GM23338 (cell line): ENCODE results near the gene IGFLR1. TPM values are rescaled to one million over a fixed set of nuclear protein-coding genes. Genes with fewer than 3 reads are reported as not detected.

Experiments used
- ATAC-seq: fragments of 200-7000 bp; cut with Tn5 transposase; 3 replicates; pipeline ENCODE4 v1.9.1; 2020
- DNase-seq: peaks from one replicate; pipeline ENCODE4 v3.0.0-alpha.2; 2015; ENCODE audit warnings: low spot score
- H2AFZ ChIP-seq: fragments of 200-600 bp; sonication (generic); 2 replicates; pipeline ENCODE4 v1.8.0; 2016; ENCODE audit warnings: antibody characterized with exemption, mild to moderate bottlenecking, moderate library complexity
- H3F3A ChIP-seq: fragments of 200-600 bp; sonication (generic); replicated peaks from 2 replicates; pipeline ENCODE4 v1.8.0; 2017; ENCODE audit warnings: antibody characterized with exemption, mixed run types, low read depth
- H3K27ac ChIP-seq: fragments of 200-600 bp; sonication (generic); 2 replicates; pipeline ENCODE4 v1.6.1; 2016; ENCODE audit warnings: low read depth
- H3K27me3 ChIP-seq: fragments of 200-600 bp; sonication (generic); 2 replicates; pipeline ENCODE4 v1.8.0; 2016; ENCODE audit warnings: mild to moderate bottlenecking, mixed run types, moderate library complexity; ENCODE audit not compliant: insufficient read depth
- H3K36me3 ChIP-seq: fragments of 200-600 bp; sonication (generic); 2 replicates; pipeline ENCODE4 v1.8.0; 2016; ENCODE audit warnings: mild to moderate bottlenecking; ENCODE audit not compliant: insufficient read depth
- H3K4me1 ChIP-seq: fragments of 200-600 bp; sonication (generic); 2 replicates; pipeline ENCODE4 v1.8.0; 2016; ENCODE audit warnings: mild to moderate bottlenecking, moderate library complexity; ENCODE audit not compliant: insufficient read depth
- H3K4me2 ChIP-seq: fragments of 200-600 bp; sonication (generic); 2 replicates; pipeline ENCODE4 v1.7.1; 2017; ENCODE audit warnings: mixed run types
- H3K4me3 ChIP-seq: fragments of 200-600 bp; sonication (generic); 2 replicates; pipeline ENCODE4 v1.6.1; 2016; ENCODE audit warnings: mixed run types
- H3K79me2 ChIP-seq: fragments of 200-600 bp; sonication (generic); replicated peaks from 2 replicates; pipeline ENCODE4 v1.8.0; 2017; ENCODE audit warnings: mild to moderate bottlenecking; ENCODE audit not compliant: insufficient read depth
- H3K9me2 ChIP-seq: fragments of 200-600 bp; sonication (generic); 2 replicates; pipeline ENCODE4 v1.8.0; 2017; ENCODE audit not compliant: insufficient read depth
- H4K20me1 ChIP-seq: fragments of 200-600 bp; sonication (generic); replicated peaks from 2 replicates; pipeline ENCODE4 v1.8.0; 2017; ENCODE audit warnings: mild to moderate bottlenecking; ENCODE audit not compliant: insufficient read depth
- H3K27ac Mint-ChIP-seq: 2 replicates; pipeline ENCODE4 v1.8.0; 2020; ENCODE audit warnings: inconsistent platforms, mild to moderate bottlenecking, moderate library complexity, mixed read lengths
- H3K27me3 Mint-ChIP-seq: 3 replicates; pipeline ENCODE4 v1.8.0; 2022; ENCODE audit warnings: low read depth, mild to moderate bottlenecking, moderate library complexity, mixed read lengths, inconsistent platforms; ENCODE audit not compliant: insufficient read depth, poor library complexity
- H3K36me3 Mint-ChIP-seq: 3 replicates; pipeline ENCODE4 v1.8.0; 2021; ENCODE audit warnings: low read depth, mild to moderate bottlenecking, inconsistent platforms, moderate library complexity, mixed read lengths
- H3K4me1 Mint-ChIP-seq: 3 replicates; pipeline ENCODE4 v1.8.0; 2020; ENCODE audit warnings: mild to moderate bottlenecking, inconsistent platforms, mixed read lengths
- H3K4me3 Mint-ChIP-seq: 3 replicates; pipeline ENCODE4 v1.8.0; 2021; ENCODE audit warnings: moderate library complexity, mild to moderate bottlenecking, inconsistent platforms, mixed read lengths
- H3K9me3 Mint-ChIP-seq: 3 replicates; pipeline ENCODE4 v1.8.0; 2020; ENCODE audit warnings: moderate library complexity, mild to moderate bottlenecking, inconsistent platforms, mixed read lengths
- CREB1 ChIP-seq: fragments of 250-450 bp; sonication (Bioruptor Pico); IDR thresholded peaks from 2 replicates; pipeline ENCODE4 v1.5.0; 2020; ENCODE audit warnings: low read depth, mild to moderate bottlenecking, moderate library complexity
- ETS1 ChIP-seq: IDR thresholded peaks from 2 replicates; pipeline ENCODE4 v1.6.1; 2016; ENCODE audit warnings: antibody characterized with exemption
- EZH2 ChIP-seq: fragments of 200-600 bp; sonication (generic); IDR thresholded peaks from one replicate; pipeline ENCODE4 v1.8.0; 2017; ENCODE audit warnings: antibody characterized with exemption, mild to moderate bottlenecking, low read depth; ENCODE audit not compliant: unreplicated experiment
- EZH2phosphoT487 ChIP-seq: fragments of 200-600 bp; sonication (generic); IDR thresholded peaks from one replicate; pipeline ENCODE4 v1.8.1; 2018; ENCODE audit warnings: antibody characterized with exemption; ENCODE audit not compliant: unreplicated experiment
- JUNB ChIP-seq: IDR thresholded peaks from one replicate; pipeline ENCODE4 v1.6.1; 2016; ENCODE audit warnings: antibody characterized with exemption; ENCODE audit not compliant: unreplicated experiment
- NANOG ChIP-seq: IDR thresholded peaks from 2 replicates; pipeline ENCODE4 v1.6.1; 2016; ENCODE audit warnings: antibody characterized with exemption, borderline replicate concordance
- POLR2AphosphoS5 ChIP-seq: IDR thresholded peaks from 2 replicates; pipeline ENCODE4 v1.6.1; 2016; ENCODE audit warnings: antibody characterized with exemption, low read depth
- REST ChIP-seq: IDR thresholded peaks from one replicate; pipeline ENCODE4 v1.6.1; 2018; ENCODE audit warnings: antibody characterized with exemption; ENCODE audit not compliant: unreplicated experiment
- STAT1 ChIP-seq: IDR thresholded peaks from one replicate; pipeline ENCODE4 v1.6.1; 2016; ENCODE audit warnings: antibody characterized with exemption; ENCODE audit not compliant: unreplicated experiment
- ZNF114 ChIP-seq: fragments of 250-450 bp; sonication (Bioruptor Pico); IDR thresholded peaks from 2 replicates; pipeline ENCODE4 v1.5.0; 2020; ENCODE audit warnings: mild to moderate bottlenecking, moderate library complexity
- ZNF331 ChIP-seq: fragments of 250-450 bp; sonication (Bioruptor Pico); IDR thresholded peaks from 2 replicates; pipeline ENCODE4 v1.5.0; 2020; ENCODE audit warnings: low read depth, mild to moderate bottlenecking, moderate library complexity
- ZNF462 ChIP-seq: fragments of 250-450 bp; sonication (Bioruptor Pico); IDR thresholded peaks from 2 replicates; pipeline ENCODE4 v1.5.0; 2020; ENCODE audit warnings: mild to moderate bottlenecking, moderate library complexity
- polyA plus RNA-seq: library from polyadenylated mRNA; unstranded; fragments of >200 nt; fragmentation: Nextera tagmentation; extraction: Ambion mirVana; gene quantifications from 2 replicates; pipeline ENCODE4 v1.2.1, GENCODE V29; 2016
- total RNA-seq: library from RNA; depleted of rRNA; stranded (reverse); fragments of >200 nt; shearing (Covaris generic); gene quantifications from 2 replicates; pipeline ENCODE4 v1.2.3, GENCODE V29; 2014
- TF ChIP-seq, protein P1 (sequence below), 2 experiments: fragments of 200-600 bp in 1 of 2; sonication (generic) in 1 of 2; conservative IDR thresholded peaks; 2 replicates each; pipeline versions ENCODE4 v1.5.1 to v1.6.1; 2016 to 2017; ENCODE audit warnings: antibody characterized with exemption in 2 of 2, low read depth in 2 of 2, mild to moderate bottlenecking in 2 of 2, moderate library complexity in 1 of 2

IGFLR1 gene
- total and polyA plus RNA-seq, 2 experiments from 2014 or later = 14.4 to 17.8 TPM

DNA sequence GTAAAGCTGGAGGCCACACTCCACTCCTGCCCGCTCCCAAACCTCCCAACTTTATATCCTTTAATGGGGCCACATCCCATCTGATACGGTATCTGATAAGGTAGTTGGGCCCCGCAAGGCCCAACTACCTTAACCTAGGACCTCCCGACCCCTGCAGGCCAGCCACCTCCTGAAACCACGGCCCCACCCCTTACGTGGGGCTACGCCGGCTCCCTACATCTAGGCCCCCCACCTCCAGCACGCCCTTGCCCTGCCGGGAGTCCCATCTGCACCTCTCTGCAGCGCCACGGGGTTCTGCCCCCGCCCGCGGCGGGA is 2.2 kb downstream of the IGFLR1 start:
- H3K9me3 Mint-ChIP-seq = no peaks in the 10 kb centered on the region
- Histone ChIP-seq H2AFZ (peak overlapping the region; percentile 78; the same call in 1 of the 2 replicates), H4K20me1 (no peaks in the 10 kb centered on the region; the same call in 1 of the 2 replicates), H3F3A (peaks cover 10% of the 10 kb centered on the region), H3K4me3 (peak overlapping the region; percentile 96), H3K79me2 (no peaks in the 10 kb centered on the region), H3K27ac (peak overlapping the region; percentile 81; the same call in 1 of the 2 replicates), H3K36me3 (peaks cover 4% of the 10 kb centered on the region; the same call in 1 of the 2 replicates), H3K9me2 (no peaks in the 10 kb centered on the region), H3K4me1 (peaks cover 4% of the 10 kb centered on the region; the same call in 1 of the 2 replicates), H3K4me2 (peak overlapping the region; percentile 91), H3K27me3 (no peaks in the 10 kb centered on the region)
- peak overlapping the region; percentile 83 for H3K4me3 Mint-ChIP-seq
- DNase-seq (no peak), ATAC-seq (peak; percentile 12)
- H3K27ac Mint-ChIP-seq = no peak overlapping the region
- peaks cover 5% of the 10 kb centered on the region for H3K27me3 Mint-ChIP-seq
- H3K4me1 Mint-ChIP-seq = peaks cover 10% of the 10 kb centered on the region
- peaks cover 41% of the 10 kb centered on the region for H3K36me3 Mint-ChIP-seq
- TF ChIP-seq, protein P1, sequence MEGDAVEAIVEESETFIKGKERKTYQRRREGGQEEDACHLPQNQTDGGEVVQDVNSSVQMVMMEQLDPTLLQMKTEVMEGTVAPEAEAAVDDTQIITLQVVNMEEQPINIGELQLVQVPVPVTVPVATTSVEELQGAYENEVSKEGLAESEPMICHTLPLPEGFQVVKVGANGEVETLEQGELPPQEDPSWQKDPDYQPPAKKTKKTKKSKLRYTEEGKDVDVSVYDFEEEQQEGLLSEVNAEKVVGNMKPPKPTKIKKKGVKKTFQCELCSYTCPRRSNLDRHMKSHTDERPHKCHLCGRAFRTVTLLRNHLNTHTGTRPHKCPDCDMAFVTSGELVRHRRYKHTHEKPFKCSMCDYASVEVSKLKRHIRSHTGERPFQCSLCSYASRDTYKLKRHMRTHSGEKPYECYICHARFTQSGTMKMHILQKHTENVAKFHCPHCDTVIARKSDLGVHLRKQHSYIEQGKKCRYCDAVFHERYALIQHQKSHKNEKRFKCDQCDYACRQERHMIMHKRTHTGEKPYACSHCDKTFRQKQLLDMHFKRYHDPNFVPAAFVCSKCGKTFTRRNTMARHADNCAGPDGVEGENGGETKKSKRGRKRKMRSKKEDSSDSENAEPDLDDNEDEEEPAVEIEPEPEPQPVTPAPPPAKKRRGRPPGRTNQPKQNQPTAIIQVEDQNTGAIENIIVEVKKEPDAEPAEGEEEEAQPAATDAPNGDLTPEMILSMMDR (conservative IDR thresholded peaks at IDR 0.05; ENCODE audit: low read depth in 2 of 2) = 0 out of 4 replicates have a peak, but pooled peaks of 1 of the 2 experiments have one; percentile 11
- TF ChIP-seq ZNF462 (CRISPR knock-in tag) (no peak), POLR2AphosphoS5 (0 out of 2 replicates have a peak, but pooled peaks have one; percentile 1), CREB1 (CRISPR knock-in tag) (no peak), EZH2 (no peak), STAT1 (no peak), ZNF331 (CRISPR knock-in tag) (no peak), NANOG (no peak), ETS1 (no peak), ZNF114 (CRISPR knock-in tag) (no peak), JUNB (no peak), REST (no peak), EZH2phosphoT487 (no peak)
